ENCODE measurements around the gene COL12A1. TPM values are rescaled to one million over a fixed set of nuclear protein-coding genes. Genes with fewer than 3 reads are reported as not detected.

The COL12A1 gene
- total and polyA plus RNA-seq, 9 of the 15 experiments (the other 6 are each of a cell fraction or from before 2014, with no cell fraction given) = 0.11 TPM; not detected in 8

DNA sequence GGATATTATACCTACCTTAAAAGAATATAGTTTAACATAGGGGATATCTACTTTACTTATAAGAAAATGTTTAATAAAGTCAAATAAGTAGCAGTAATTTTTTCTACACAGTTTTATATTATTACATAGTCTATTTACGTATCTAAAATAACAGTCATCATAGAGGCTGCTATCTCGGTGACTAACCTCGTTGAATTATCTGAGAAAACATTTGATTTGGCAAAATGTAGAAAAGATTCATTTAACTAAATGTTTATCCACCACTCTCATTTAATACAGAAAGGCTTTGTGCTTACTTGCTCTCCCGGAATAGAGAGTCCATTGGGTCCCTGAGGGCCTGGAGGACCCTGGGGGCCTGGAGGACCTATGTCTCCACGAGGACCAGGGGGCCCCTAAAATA lies 103.6 kb downstream of the COL12A1 start:
- CTCF ChIA-PET (ENCODE audit: low intra/inter-chr PET ratio) = no interaction called here
- no peaks in the 10 kb centered on the region for H3K4me1 ChIP-seq (replicated peaks in 1 of 2; ENCODE audit: control insufficient read depth in 2 of 2, insufficient read depth in 2 of 2, low read length in 2 of 2)
- POLR2A ChIA-PET = no interaction called here
- WGBS (ENCODE audit: insufficient coverage, low coverage, missing lambda C conversion rate) = 0% methylated on average over 5 of the region's 5 CpGs
- TF ChIP-seq KDM2B (CRISPR knock-in tag; IDR thresholded peaks at IDR 0.05) = no peak
- TF ChIP-seq ZNF551 (CRISPR knock-in tag; IDR thresholded peaks at IDR 0.05) = no peak
- no peak for TF ChIP-seq PPARD (CRISPR knock-in tag; IDR thresholded peaks at IDR 0.05)
- TF ChIP-seq E2F3 (CRISPR knock-in tag; IDR thresholded peaks at IDR 0.05) = no peak
- no peak for TF ChIP-seq CREB1 (IDR thresholded peaks at IDR 0.05)
- no peak for TF ChIP-seq CREB1 (CRISPR knock-in tag; IDR thresholded peaks at IDR 0.05)
- TF ChIP-seq ZNF589 (CRISPR knock-in tag; IDR thresholded peaks at IDR 0.05; ENCODE audit: low read depth) = no peak
- TF ChIP-seq TEAD1 (CRISPR knock-in tag; IDR thresholded peaks at IDR 0.05) = no peak
- no peak for TF ChIP-seq HDAC8 (tag; IDR thresholded peaks at IDR 0.05)
- no peak for TF ChIP-seq TARDBP (IDR thresholded peaks at IDR 0.05)
- TF ChIP-seq ZNF253 (CRISPR knock-in tag; conservative IDR thresholded peaks at IDR 0.05) = no peak
- TF ChIP-seq FOXK1 (CRISPR knock-in tag; IDR thresholded peaks at IDR 0.05; ENCODE audit: borderline replicate concordance) = no peak
- no peak for TF ChIP-seq ZNF785 (CRISPR knock-in tag; IDR thresholded peaks at IDR 0.05)
- TF ChIP-seq, protein P1, sequence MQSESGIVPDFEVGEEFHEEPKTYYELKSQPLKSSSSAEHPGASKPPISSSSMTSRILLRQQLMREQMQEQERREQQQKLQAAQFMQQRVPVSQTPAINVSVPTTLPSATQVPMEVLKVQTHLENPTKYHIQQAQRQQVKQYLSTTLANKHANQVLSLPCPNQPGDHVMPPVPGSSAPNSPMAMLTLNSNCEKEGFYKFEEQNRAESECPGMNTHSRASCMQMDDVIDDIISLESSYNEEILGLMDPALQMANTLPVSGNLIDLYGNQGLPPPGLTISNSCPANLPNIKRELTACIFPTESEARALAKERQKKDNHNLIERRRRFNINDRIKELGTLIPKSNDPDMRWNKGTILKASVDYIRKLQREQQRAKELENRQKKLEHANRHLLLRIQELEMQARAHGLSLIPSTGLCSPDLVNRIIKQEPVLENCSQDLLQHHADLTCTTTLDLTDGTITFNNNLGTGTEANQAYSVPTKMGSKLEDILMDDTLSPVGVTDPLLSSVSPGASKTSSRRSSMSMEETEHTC (IDR thresholded peaks at IDR 0.05) = no peak
- H2AFZ ChIP-seq (ENCODE audit: low read depth, low read length) = no peak overlapping the region
- FAIRE-seq (no peak), ATAC-seq (no peak), DNase-seq (ENCODE audit: extremely low read depth in 1 of 4, low spot score in 3 of 4) (no peak)
- H3K4me2 ChIP-seq (ENCODE audit: insufficient read depth, low read length) = no peak overlapping the region
- no peaks in the 10 kb centered on the region for H3K79me2 ChIP-seq (ENCODE audit: control insufficient read depth, insufficient read depth, low read length)
- no peaks in the 10 kb centered on the region for H3K27me3 ChIP-seq (ENCODE audit: control insufficient read depth in 2 of 2, insufficient read depth in 2 of 2, low read length in 2 of 2)
- H3K9me3 ChIP-seq (replicated peaks; ENCODE audit: control insufficient read depth, insufficient read depth, low read depth, low read length) = no peaks in the 10 kb centered on the region
- no TSS peak for BruUV-seq (replicated peaks)
- no peak overlapping the region for H3K4me3 ChIP-seq
- intact Hi-C loops (cut with micrococcal nuclease) (no loop called here), in situ Hi-C loops (cut with MboI) (no loop called here)
- H3K36me3 ChIP-seq (ENCODE audit: control insufficient read depth, insufficient read depth, low read length) = no peaks in the 10 kb centered on the region
- H4K20me1 ChIP-seq (replicated peaks; ENCODE audit: control insufficient read depth, insufficient read depth, low read length) = no peaks in the 10 kb centered on the region
- no peaks in the 10 kb centered on the region for H3K9me1 ChIP-seq (ENCODE audit: control insufficient read depth, insufficient read depth, low read length)
- no peak overlapping the region for H3K27ac ChIP-seq (ENCODE audit: extremely low read depth, low read depth, low read length)
- no peak overlapping the region for H3K9ac ChIP-seq (ENCODE audit: insufficient read depth in 1 of 2, low read depth in 2 of 2, low read length in 2 of 2)

All from K562 (cell line).